HS-5 (cell line): ENCODE results near the gene MAPK11.

Experiments
- DNase-seq: peaks from one replicate; pipeline ENCODE4 v3.0.0-alpha.2; 2012; ENCODE audit warnings: low read depth

Gene MAPK11

DNA sequence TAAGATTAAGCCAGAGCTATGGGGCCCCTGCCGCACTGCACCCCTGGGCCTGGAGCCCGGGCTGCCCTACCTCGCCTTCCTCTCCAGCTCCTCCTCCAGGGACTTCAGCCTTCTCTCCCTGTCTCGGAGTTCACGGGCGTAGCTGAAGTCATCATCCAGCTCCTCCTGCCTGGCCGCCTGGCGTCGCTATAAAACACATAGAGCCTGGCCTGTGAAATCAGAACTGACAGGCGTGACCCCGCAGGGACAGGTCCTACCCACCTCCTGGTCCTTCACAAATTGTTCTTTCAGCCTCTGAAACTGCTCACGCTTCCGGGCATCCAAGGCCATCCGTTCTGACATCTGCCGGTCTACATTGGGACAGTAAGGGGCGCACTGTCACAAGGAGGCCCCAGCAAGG, 46.1 kb downstream of the MAPK11 start:
- DNase-seq: no peak

DNA sequence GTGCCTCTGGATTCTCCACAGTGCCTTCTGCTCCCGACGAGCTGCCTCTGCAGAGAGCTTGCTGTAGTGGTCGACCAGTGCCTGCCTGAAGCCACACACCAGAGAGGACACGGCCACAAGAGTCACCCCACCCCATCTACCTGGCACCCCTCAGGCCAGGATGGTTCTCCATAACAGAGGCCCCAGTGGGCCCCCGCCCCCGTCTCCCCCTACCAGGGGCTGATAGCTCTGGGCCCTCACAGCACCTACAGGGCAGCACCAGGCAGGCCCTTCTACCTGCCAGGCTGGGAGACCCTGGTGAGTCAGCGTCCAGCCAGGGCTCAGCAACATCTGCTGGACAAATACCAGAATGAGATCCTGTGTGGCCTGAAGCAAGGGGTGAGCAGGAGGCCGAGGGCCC, 47.7 kb downstream of the MAPK11 start:
- DNase-seq: no peak

DNA sequence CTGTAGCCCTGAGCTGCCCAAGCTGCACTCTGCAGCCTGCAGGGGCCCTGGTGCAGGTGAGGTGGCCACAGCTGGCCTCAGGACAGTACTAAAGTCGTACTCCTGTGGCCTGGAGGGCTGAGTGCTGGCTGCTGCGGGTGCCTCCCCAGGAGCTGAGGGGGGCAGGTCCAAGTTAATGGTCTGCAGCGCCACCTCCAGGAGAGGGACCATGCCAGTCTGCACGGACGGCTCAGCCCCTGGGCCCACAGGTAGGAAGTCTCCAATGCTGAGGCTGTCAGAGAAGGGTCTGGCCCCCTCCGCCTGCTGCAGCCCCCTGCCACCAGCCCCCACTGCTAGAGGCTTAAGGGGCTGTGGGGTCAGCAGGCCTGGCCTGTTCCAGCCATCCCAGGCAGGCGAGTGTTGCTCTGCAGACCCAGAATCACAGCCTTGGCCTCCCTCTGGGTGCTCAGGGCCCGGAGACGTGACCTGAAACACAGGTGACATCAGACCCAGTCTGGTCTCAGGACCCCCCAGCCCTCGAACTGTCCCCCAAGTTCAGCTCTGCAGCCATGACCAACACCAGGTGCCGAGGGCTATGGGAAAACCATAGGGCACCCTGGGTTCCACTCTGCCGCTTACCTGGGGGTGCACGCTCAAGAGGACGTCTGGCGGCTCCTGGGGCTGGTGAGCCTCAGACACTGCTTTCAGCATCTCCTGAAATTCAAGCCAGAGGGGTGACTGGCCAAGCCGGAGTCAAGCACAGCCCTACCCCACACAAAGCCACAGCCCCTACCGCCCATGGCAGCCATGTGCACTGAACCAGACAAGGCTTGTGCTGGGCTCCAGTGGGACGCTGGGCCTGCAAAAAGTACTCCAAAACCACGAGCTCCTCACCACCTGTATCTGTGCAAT, 48.5 kb downstream of the MAPK11 start:
- no peak for DNase-seq

DNA sequence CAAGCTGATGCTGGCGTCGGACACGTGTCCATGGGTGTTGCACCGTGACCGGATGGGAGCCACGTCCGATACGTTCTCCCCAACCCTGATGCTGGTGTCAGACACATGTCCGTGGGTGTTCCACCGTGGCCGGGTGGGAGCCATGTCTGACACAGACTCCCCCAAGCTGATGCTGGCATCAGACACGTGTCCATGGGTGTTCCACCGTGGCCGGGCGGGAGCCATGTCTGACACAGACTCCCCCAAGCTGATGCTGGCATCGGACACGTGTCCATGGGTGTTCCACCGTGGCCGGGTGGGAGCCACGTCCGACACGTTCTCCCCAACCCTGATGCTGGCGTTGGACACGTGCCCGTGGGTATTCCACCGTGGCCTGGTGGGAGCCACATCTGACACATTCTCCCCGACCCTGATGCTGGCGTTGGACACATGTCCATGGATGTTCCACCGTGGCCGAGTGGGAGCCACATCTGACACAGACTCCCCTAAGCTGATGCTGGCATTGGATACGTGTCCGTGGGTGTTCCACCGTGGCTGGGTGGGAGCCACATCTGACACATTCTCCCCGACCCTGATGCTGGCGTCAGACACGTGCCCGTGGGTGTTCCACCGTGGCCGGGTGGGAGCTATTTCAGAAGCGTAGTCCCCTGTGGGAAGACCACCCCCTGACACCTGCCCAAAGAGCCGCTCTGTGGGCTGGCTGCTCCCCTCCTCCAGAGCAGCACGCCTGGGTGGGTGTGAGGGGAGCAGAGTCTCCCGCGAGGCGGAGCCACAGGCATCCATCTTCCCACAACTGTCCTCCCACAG, 49.4 kb downstream of the MAPK11 start:
- no peak for DNase-seq

DNA sequence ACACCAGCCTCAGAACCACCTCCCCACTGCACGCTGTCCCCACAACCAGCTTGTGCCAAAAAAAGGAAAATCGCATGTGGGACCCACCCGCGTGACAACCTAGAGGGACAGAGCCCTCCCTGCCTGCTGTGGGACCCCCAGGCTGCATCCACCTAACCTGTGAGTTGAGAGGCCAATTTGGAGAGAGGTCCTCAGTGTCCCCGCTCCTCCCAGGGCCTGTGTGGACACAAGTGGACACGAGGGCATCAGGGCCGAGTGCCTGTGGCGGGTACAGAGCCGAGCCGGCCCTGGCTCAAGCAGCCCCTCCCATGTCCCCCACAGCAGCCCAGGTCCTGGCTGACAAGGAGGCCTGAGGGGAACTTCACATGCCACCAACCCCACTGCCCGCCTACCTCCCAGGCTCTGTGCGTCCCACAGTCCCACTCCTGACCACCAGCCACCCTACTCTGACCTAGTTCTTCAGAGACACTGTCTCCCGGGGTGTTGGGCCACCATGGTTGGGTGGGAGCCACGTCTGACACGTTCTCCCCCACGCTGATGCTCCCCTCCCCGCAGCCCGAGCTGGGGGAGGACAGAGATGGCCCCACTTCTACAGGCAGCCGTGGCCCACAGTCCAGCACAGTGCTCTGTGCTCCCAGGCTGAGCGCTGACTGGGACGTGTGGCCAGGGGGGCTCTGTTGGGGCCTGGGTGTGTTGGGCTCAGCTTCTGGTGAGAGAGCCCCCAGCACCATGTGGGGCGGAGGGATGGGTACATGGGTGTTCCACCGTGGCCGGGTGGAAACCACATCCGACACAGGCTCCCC, 50.2 kb downstream of the MAPK11 start:
- no peak for DNase-seq

DNA sequence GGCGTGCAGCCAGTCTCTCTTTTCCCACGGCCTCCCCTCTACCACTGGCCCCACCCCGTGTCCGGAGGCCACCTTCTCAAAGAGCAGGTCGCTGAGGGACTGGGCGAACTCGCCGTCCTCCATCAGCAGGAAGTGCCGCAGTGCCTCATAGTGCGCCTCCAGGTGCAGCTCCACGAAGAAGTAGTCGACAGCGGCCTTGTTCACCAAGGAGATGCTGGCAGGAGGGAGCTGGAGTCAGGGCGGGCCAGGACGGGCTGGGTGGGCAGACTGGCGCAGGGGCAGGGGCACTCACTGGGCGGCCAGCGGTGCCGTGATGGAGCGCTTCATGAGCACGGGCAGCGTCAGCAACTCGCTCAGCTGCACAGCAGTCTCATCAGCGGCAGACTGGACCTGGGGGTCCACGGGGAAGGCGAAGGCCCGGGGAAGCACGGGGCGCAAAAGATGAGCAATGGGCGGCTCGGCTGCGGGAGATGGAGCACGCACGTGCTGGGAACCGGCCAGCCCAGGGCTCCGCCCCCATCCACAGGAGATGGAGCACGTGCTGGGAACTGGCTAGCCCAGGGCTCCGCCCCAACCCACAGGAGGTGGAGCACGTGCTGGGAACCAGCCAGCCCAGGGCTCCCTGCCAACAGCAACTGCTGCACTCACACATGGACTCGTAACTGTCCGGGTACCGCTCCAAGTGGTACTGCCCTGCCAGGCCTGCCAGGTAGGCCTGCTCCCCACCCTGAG, 51.0 kb downstream of the MAPK11 start:
- DNase-seq: no peak

DNA sequence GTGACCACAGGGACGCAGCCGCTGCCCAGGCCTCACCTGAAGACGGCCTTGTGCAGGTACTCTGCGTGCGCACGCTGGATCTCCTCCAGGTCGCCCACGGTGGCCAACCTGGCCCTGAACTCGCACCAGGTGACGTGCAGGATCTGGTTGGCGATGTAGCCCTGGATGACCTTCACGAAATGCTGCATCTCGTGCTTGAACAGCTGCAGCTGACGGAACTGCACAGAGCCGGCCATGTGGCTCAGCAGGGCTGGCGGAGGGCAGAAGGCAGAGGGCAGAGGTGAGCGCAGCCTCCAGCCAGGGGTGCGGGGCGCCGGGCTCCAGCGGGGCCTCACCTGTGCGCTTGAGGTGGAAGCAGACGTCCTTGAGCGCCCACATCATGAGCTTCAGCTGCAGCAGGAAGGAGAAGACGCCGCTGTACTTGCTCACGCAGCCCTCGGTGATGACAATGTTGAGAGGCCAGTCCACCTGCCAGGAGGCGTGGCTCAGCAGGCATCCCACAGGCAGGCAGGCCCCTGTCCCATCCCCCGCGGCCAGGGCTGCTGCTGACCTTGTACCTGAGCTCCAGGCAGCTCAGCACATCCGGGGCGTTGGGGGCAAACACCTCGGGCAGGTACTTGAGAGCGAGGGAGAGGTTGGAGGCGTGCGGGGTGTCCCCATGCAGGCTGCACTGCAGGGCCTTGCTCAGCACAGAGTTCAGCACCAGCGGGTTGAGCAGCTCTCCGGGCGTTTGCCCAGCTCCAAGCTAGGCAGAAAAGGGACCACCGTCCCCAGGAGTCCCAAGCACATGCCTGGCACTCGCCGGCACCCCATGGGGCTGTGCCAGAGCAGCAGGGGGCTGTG, 51.8 kb downstream of the MAPK11 start:
- DNase-seq: no peak

DNA sequence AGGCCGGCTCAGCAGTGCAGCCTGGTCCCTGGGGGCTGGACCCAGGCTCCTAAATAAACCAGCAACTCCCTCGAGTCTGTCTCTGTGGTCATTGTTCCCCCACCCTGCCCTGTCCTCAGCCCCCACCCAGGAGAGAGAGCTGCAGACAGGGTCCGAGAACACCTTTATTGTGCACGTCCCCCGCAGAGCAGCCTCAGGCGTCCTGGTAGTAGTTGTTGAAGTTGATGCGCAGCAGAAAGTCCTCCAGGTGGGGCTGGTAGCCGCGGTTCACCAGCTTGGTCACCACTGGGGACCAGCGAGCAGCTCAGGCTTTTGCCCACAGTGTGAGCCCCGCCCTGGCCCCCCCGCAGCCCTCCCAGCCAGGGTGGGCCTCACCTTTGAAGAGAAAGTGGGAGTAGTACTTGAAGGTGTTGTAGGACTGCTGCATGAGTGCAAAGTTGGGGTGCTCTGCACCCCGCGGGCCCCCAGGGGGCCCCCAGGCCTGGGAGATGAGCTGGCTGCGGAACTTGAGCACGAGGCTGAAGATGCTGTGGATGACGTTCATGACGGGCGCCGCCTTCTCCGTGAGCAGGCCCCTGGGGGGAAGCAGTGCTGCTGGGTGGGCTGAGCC, 52.5 kb downstream of the MAPK11 start:
- DNase-seq: no peak

DNA sequence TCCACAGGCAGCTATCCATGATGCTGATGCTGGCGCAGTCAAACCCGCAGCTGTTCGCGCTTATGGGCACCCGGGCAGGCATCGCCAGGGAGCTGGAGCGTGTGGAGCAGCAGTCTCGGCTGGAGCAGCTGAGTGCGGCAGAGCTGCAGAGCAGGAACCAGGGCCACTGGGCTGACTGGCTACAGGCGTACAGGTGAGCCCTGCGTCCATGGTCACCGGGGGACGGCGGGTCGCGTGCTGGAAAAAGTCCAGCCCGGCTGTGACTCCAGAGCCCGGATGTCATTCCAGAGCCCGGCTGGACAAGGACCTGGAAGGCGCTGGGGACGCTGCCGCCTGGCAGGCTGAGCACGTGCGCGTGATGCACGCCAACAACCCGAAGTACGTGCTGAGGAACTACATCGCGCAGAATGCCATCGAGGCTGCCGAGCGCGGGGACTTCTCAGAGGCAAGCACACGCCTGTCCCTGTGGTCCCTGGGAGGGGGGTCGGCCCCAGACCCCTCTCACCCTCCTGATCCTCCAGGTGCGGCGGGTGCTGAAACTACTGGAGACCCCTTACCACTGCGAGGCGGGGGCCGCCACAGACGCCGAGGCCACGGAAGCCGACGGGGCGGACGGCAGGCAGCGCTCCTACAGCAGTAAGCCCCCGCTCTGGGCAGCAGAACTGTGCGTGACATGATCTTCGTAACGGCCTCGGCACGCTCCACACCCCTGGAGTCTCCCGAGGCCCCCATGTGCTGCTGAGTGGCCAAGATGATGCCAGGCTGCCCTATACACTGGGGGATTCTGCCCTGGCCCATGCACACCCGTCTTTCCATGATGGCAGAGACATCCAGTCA, 53.3 kb downstream of the MAPK11 start:
- DNase-seq: no peak

DNA sequence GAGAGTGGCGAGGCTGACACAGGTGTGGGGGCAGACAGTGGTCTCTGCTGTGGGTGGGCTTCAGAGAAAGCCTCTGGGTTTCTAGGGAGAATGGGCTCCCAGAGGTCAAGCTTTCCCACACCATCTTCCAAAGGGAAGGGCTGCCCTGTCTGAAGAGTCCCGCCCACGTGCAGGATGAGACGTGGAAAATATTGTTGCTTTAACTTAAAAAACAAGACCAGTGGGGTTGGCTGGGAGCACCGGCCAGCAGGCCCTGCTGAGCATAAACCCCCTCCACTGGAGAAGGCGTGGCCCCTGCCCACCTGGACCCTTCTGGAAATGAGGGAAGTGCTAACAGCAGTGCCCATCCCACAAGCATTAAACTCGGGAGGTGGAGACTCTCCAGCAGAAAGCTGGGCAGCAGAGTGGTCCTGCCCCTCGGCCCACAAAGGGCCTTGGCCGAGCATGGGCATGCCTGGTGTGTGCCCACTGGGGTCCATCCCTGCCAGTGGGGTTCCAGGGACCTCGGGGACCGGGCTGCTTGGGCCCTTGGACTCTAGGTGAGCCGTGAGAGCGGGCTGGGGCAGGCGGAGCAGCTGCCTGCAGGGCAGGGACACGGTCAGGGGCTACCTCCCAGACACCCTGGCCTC, 54.0 kb downstream of the MAPK11 start:
- no peak for DNase-seq

DNA sequence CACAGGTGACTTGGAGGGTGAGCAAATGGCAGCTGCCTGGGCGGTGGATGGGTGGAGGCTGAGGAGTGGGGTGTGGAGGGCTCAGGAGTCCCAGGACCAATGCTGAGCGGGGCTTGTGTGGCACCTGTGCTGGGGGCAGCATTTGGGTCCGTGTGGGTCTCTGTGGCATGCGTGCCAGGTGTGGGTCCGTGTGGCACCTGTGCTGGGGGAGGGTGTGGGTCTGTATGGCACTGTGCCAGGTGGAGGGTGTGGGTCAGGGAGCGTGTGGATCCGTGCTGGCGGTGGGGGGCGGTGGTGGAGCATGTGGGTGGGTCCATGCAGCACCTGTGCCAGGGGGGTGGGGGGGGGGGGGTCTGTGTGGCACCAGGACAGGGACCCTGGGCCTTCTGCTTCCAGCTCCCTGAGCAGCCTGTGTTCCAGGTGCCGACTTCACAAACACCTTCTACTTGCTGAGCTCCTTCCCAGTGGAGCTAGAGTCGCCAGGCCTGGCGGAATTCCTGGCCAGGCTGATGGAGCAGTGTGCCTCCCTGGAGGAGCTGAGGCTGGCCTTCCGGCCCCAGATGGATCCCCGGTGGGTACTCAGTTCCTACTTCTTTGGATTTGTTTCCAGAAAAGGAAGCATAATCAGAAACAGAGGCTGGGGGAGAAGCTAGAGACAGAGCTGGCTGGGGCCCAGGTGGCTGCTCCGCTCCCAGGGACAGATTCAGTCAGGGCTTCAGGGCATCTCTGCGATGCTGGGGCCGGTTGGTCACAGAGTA, 54.7 kb downstream of the MAPK11 start:
- DNase-seq: no peak
